B cell (primary cell): ENCODE measurements around the gene VPS9D1. TPM values are rescaled to one million over a fixed set of nuclear protein-coding genes. Genes with fewer than 3 reads are reported as not detected.

Experiments
- ATAC-seq: fragments of 200-7000 bp; cut with Tn5 transposase; one replicate; pipeline ENCODE4 v1.10.0; 2021; ENCODE audit warnings: low read depth, mild to moderate bottlenecking, moderate number of reproducible peaks, moderate library complexity
- CTCF ChIA-PET: fragments of 350-600 bp; sonication (Branson Sonifier 250); formaldehyde crosslinking; loops from one replicate; lab custom pipeline; 2021; ENCODE audit warnings: antibody characterized with exemption, inconsistent platforms; lab: Charles Lee
- POLR2A ChIA-PET: fragments of 350-600 bp; sonication (Branson Sonifier 250); formaldehyde crosslinking; loops from one replicate; lab custom pipeline; 2021; ENCODE audit warnings: antibody characterized with exemption; lab: Charles Lee
- DNase-seq: peaks from one replicate; pipeline ENCODE4 v3.0.0; 2013
- H2AFZ ChIP-seq: 2 replicates; pipeline ENCODE4 v1.6.1; 2012; ENCODE audit warnings: mild to moderate bottlenecking, low read depth, low read length; ENCODE audit not compliant: insufficient read depth, poor library complexity, severe bottlenecking
- H3K27ac ChIP-seq, 2 donors: 1 replicate in 1 of 2; 2 replicates in 1 of 2; pipeline ENCODE4 v1.5.1; 2012 to 2013; ENCODE audit warnings: low read length in 2 of 2, mild to moderate bottlenecking in 2 of 2, moderate library complexity in 1 of 2
- H3K27me3 ChIP-seq, 4 experiments: fragments of 200-600 bp in 1 of 4; sonication (generic) in 1 of 4; replicated peaks in 1 of 4; 1 replicate in 2 of 4; 2 replicates in 2 of 4; pipeline versions ENCODE4 v1.6.1 to v1.7.0; 2013 to 2016; ENCODE audit warnings: low read length in 3 of 4, mild to moderate bottlenecking in 2 of 4, mixed read lengths in 1 of 4, moderate library complexity in 1 of 4; ENCODE audit not compliant: insufficient read depth in 4 of 4, control insufficient read depth in 3 of 4; ENCODE audit errors: control extremely low read depth in 1 of 4
- H3K36me3 ChIP-seq, 2 experiments: replicated peaks in 1 of 2; 1 replicate in 1 of 2; 2 replicates in 1 of 2; pipeline versions ENCODE4 v1.6.1 to v1.7.1; 2013; ENCODE audit warnings: low read length in 1 of 2; ENCODE audit not compliant: insufficient read depth in 2 of 2, control insufficient read depth in 1 of 2; ENCODE audit errors: control extremely low read depth in 1 of 2, extremely low read depth in 1 of 2
- H3K4me1 ChIP-seq, 2 donors: fragments of 200-600 bp in 1 of 2; sonication (generic) in 1 of 2; 1 replicate in 1 of 2; 2 replicates in 1 of 2; pipeline versions ENCODE4 v1.5.1 to v1.6.1; 2013 to 2017; ENCODE audit warnings: low read length in 2 of 2; ENCODE audit not compliant: control insufficient read depth in 2 of 2, insufficient read depth in 2 of 2
- H3K4me2 ChIP-seq: replicated peaks from 2 replicates; pipeline ENCODE3; 2012; ENCODE audit warnings: mild to moderate bottlenecking, low read depth, low read length; ENCODE audit not compliant: poor library complexity, severe bottlenecking
- H3K4me3 ChIP-seq, 5 experiments: fragments of 200-600 bp in 1 of 5; sonication (generic) in 1 of 5; 1 replicate in 3 of 5; 2 replicates in 2 of 5; pipeline versions ENCODE4 v1.5.1 to v1.7.0; 2011 to 2016; ENCODE audit warnings: low read length in 4 of 5, mild to moderate bottlenecking in 4 of 5, low read depth in 2 of 5, control low read depth in 1 of 5, moderate library complexity in 1 of 5; ENCODE audit not compliant: insufficient read depth in 1 of 5; ENCODE audit errors: control extremely low read depth in 1 of 5, extremely low read depth in 1 of 5
- H3K79me2 ChIP-seq: fragments of 200-600 bp; sonication (generic); one replicate; pipeline ENCODE4 v1.6.0; 2016; ENCODE audit warnings: low read length; ENCODE audit not compliant: control insufficient read depth, insufficient read depth
- H3K9ac ChIP-seq: fragments of 200-600 bp; sonication (generic); 2 replicates; pipeline ENCODE4 v1.6.1; 2017; ENCODE audit warnings: mild to moderate bottlenecking, low read length, moderate library complexity
- H3K9me3 ChIP-seq, 3 donors: one replicate each; pipeline versions ENCODE4 v1.6.1 to v1.7.1; 2013; ENCODE audit warnings: low read length in 2 of 3; ENCODE audit not compliant: control insufficient read depth in 2 of 3, insufficient read depth in 1 of 3; ENCODE audit errors: control extremely low read depth in 1 of 3
- H4K20me1 ChIP-seq: 2 replicates; pipeline ENCODE4 v1.6.0; 2012; ENCODE audit warnings: mild to moderate bottlenecking, low read length; ENCODE audit not compliant: insufficient read depth, control insufficient read depth, poor library complexity, severe bottlenecking
- H3K27ac Mint-ChIP-seq: one replicate; pipeline ENCODE4 v1.8.0; 2021; ENCODE audit warnings: mixed read lengths
- H3K27me3 Mint-ChIP-seq: one replicate; pipeline ENCODE4 v1.8.0; 2021; ENCODE audit warnings: mixed read lengths
- H3K4me1 Mint-ChIP-seq: one replicate; pipeline ENCODE4 v1.8.0; 2021; ENCODE audit warnings: mixed read lengths
- H3K4me3 Mint-ChIP-seq: one replicate; pipeline ENCODE4 v1.8.0; 2021; ENCODE audit warnings: mixed read lengths
- H3K9me3 Mint-ChIP-seq: one replicate; pipeline ENCODE4 v1.8.0; 2022; ENCODE audit warnings: mixed read lengths; ENCODE audit not compliant: insufficient read depth
- EZH2 ChIP-seq: IDR thresholded peaks from 2 replicates; pipeline ENCODE4 v1.6.1; 2012; ENCODE audit warnings: borderline replicate concordance, low read depth, mild to moderate bottlenecking, moderate library complexity, low read length; ENCODE audit not compliant: insufficient read depth, poor library complexity, severe bottlenecking
- WGBS: methylation state at CpG from one replicate; pipeline ENCODE4 v1.1.5; 2013; ENCODE audit warnings: missing lambda C conversion rate; ENCODE audit not compliant: insufficient coverage; 5-methylcytosine and 5-hydroxymethylcytosine counted together
- intact Hi-C: fragments of 100-400 bp; cut with micrococcal nuclease; formaldehyde crosslinking; loops from one replicate; pipeline ENCODE4 v1.10.0; 2022
- polyA plus RNA-seq: library from polyadenylated mRNA; depleted of rRNA; stranded (reverse); fragments of >200 nt; gene quantifications from 2 replicates; pipeline ENCODE4 v1.2.3, GENCODE V29; 2012
- total RNA-seq, 2 donors: library from RNA; stranded (reverse); fragments of 120-200 nt in 1 of 2; gene quantifications; 1 replicate in 1 of 2; 2 replicates in 1 of 2; pipeline versions ENCODE4 v1.2.3 to v1.2.4, GENCODE V29; 2013 to 2022
- TF ChIP-seq, protein P1 (sequence below): fragments of 200-600 bp; IDR thresholded peaks from one replicate; pipeline ENCODE4 v1.8.0; 2022; ENCODE audit warnings: antibody characterized with exemption, mild to moderate bottlenecking

The VPS9D1 gene
- total and polyA plus RNA-seq, 2 donors (not counting 1 experiment from before 2014, with no cell fraction given), result 14.6 to 24.0 TPM

- Mint-ChIP-seq H3K4me1 (peaks cover 18% of the 10 kb centered on the region), H3K27me3 (no peaks in the 10 kb centered on the region), H3K4me3 (peak overlapping the region; percentile 96), H3K27ac (peak overlapping the region; percentile 90), H3K9me3 (no peaks in the 10 kb centered on the region)
- POLR2A ChIA-PET, result interaction anchor here (0.6 to 1.5 kb wide), 5 partner anchors 9 to 186 kb away, joined by 3 to 8 read pairs (median 6); partner anchors contain the start of genes SPATA2L and TCF25
- Histone ChIP-seq H3K9me3 (no peaks in the 10 kb centered on the region), H3K9ac (peak overlapping the region; percentile 91), H3K79me2 (peaks cover 32% of the 10 kb centered on the region), H2AFZ (peak overlapping the region; percentile 99), H3K4me1 (peaks cover 7 to 15% of the 10 kb centered on the region in 2 donors), H3K36me3 (peaks cover 2 to 20% of the 10 kb centered on the region in 2 experiments), H3K4me3 (peak overlapping the region; percentile 17 to 96 (median 78)), H3K27ac (peak overlapping the region; percentile 54 to 83), H3K4me2 (peak overlapping the region; percentile 100), H4K20me1 (peaks cover 13% of the 10 kb centered on the region), H3K27me3 (no peaks in the 10 kb centered on the region)
- CTCF ChIA-PET, result interaction anchor here (1.0 to 1.9 kb wide), 3 partner anchors 12 to 173 kb away, joined by 3 to 8 read pairs (median 3); no protein-coding TSS in a partner anchor
- TF ChIP-seq, protein P1, sequence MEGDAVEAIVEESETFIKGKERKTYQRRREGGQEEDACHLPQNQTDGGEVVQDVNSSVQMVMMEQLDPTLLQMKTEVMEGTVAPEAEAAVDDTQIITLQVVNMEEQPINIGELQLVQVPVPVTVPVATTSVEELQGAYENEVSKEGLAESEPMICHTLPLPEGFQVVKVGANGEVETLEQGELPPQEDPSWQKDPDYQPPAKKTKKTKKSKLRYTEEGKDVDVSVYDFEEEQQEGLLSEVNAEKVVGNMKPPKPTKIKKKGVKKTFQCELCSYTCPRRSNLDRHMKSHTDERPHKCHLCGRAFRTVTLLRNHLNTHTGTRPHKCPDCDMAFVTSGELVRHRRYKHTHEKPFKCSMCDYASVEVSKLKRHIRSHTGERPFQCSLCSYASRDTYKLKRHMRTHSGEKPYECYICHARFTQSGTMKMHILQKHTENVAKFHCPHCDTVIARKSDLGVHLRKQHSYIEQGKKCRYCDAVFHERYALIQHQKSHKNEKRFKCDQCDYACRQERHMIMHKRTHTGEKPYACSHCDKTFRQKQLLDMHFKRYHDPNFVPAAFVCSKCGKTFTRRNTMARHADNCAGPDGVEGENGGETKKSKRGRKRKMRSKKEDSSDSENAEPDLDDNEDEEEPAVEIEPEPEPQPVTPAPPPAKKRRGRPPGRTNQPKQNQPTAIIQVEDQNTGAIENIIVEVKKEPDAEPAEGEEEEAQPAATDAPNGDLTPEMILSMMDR, result no peak
- TF ChIP-seq EZH2, result no peak
- DNase-seq (no peak), ATAC-seq (peak; percentile 22)
- intact Hi-C loops, result loop anchor here (5.0 kb wide), 2 partner anchors 35 to 125 kb away; partner anchors contain the start of genes RPL13, VPS9D1 and ZNF276
- WGBS, result 26% methylated on average over 40 of the region's 42 CpGs
Measured at GRCh38 chr16:89687092-89687940, 33.4 kb downstream of the VPS9D1 start.
